H1 (cell line): ENCODE data around the gene PRRG2. TPM values are rescaled to one million over a fixed set of nuclear protein-coding genes. Genes with fewer than 3 reads are reported as not detected.

Source experiments
- CTCF ChIA-PET: fragments of 300-600 bp; sonication (Branson Sonifier 250); formaldehyde crosslinking; loops from one replicate; lab custom pipeline; 2021; ENCODE audit not compliant: partially characterized antibody; lab: Charles Lee
- POLR2A ChIA-PET: fragments of 300-600 bp; sonication (Branson Sonifier 250); formaldehyde crosslinking; loops from one replicate; lab custom pipeline; 2021; ENCODE audit warnings: inconsistent platforms; ENCODE audit not compliant: partially characterized antibody; lab: Charles Lee
- DNase-seq, 2 experiments: peaks; one replicate each; pipeline versions ENCODE4 v3.0.0 to v3.0.0-alpha.2; 2010 to 2022; ENCODE audit warnings: low spot score in 2 of 2, low read depth in 1 of 2, mixed read lengths in 1 of 2
- FAIRE-seq: peaks from 2 replicates; lab custom pipeline; 2011; peaks lifted over from hg19 to GRCh38; lab: Jason Lieb, UNC
- H2AFZ ChIP-seq: 2 replicates; pipeline ENCODE4 v1.8.1; 2012; ENCODE audit warnings: low read length, inconsistent platforms
- H2AK5ac ChIP-seq: 2 replicates; pipeline ENCODE4 v1.6.1; 2013; ENCODE audit warnings: low read depth, low read length
- H2BK120ac ChIP-seq: replicated peaks from 2 replicates; pipeline ENCODE3; 2013; ENCODE audit warnings: low read depth, low read length, inconsistent platforms
- H2BK12ac ChIP-seq: 2 replicates; pipeline ENCODE4 v1.6.1; 2013; ENCODE audit warnings: low read depth, low read length
- H2BK15ac ChIP-seq: 2 replicates; pipeline ENCODE4 v1.6.1; 2013; ENCODE audit warnings: low read length
- H2BK20ac ChIP-seq: 2 replicates; pipeline ENCODE4 v1.6.1; 2013; ENCODE audit warnings: low read length
- H2BK5ac ChIP-seq: 2 replicates; pipeline ENCODE4 v1.6.1; 2013; ENCODE audit warnings: low read depth, low read length
- H3K14ac ChIP-seq: 2 replicates; pipeline ENCODE4 v1.6.1; 2013; ENCODE audit warnings: inconsistent platforms; ENCODE audit not compliant: insufficient read length
- H3K18ac ChIP-seq: 2 replicates; pipeline ENCODE4 v1.6.1; 2013; ENCODE audit warnings: low read length; ENCODE audit errors: extremely low read depth
- H3K23ac ChIP-seq: 2 replicates; pipeline ENCODE4 v1.6.1; 2013; ENCODE audit warnings: inconsistent platforms; ENCODE audit not compliant: insufficient read length
- H3K23me2 ChIP-seq: 2 replicates; pipeline ENCODE4 v1.6.1; 2013; ENCODE audit warnings: low read depth, low read length
- H3K27ac ChIP-seq: 2 replicates; pipeline ENCODE4 v1.6.1; 2011; ENCODE audit warnings: low read depth, low read length, inconsistent platforms
- H3K27me3 ChIP-seq, 4 experiments: replicated peaks in 1 of 4; 1 replicate in 1 of 4; 2 replicates in 3 of 4; pipeline versions ENCODE4 v1.6.1 to v1.8.1; 2011 to 2013; ENCODE audit warnings: low read length in 3 of 4, mild to moderate bottlenecking in 3 of 4, inconsistent platforms in 2 of 4, mixed read lengths in 2 of 4, moderate library complexity in 1 of 4; ENCODE audit not compliant: control insufficient read depth in 3 of 4, insufficient read depth in 3 of 4; ENCODE audit errors: extremely low read depth in 1 of 4
- H3K36me3 ChIP-seq, 4 experiments: 2 replicates each; pipeline versions ENCODE4 v1.6.1 to v1.8.1; 2011 to 2013; ENCODE audit warnings: mild to moderate bottlenecking in 4 of 4, low read length in 3 of 4, moderate library complexity in 2 of 4, control low read depth in 1 of 4, inconsistent platforms in 1 of 4; ENCODE audit not compliant: insufficient read depth in 4 of 4, control insufficient read depth in 2 of 4
- H3K4ac ChIP-seq: replicated peaks from 2 replicates; pipeline ENCODE3; 2013; ENCODE audit warnings: low read length, low read depth, mixed read lengths, inconsistent platforms; ENCODE audit not compliant: insufficient read length
- H3K4me1 ChIP-seq, 4 experiments: replicated peaks in 1 of 4; 1 replicate in 1 of 4; 2 replicates in 3 of 4; pipeline versions ENCODE4 v1.6.1 to v1.8.1; 2011 to 2013; ENCODE audit warnings: low read length in 3 of 4, inconsistent platforms in 2 of 4, mixed read lengths in 1 of 4; ENCODE audit not compliant: insufficient read depth in 4 of 4, control insufficient read depth in 3 of 4
- H3K4me2 ChIP-seq, 2 experiments: 2 replicates each; pipeline versions ENCODE4 v1.6.1 to v1.8.1; 2011 to 2013; ENCODE audit warnings: low read depth in 2 of 2, low read length in 2 of 2, control low read depth in 1 of 2, inconsistent platforms in 1 of 2, mild to moderate bottlenecking in 1 of 2; ENCODE audit not compliant: insufficient read depth in 1 of 2
- H3K4me3 ChIP-seq, 4 experiments: fragments of 200-600, 300-600 bp in 1 of 4; sonication (generic), shearing (Covaris generic), sonication (Bioruptor Twin) in 1 of 4; 2 replicates each; pipeline versions ENCODE4 v1.5.1 to v1.8.1; 2011 to 2016; ENCODE audit warnings: low read length in 4 of 4, low read depth in 3 of 4, control low read depth in 2 of 4, inconsistent platforms in 2 of 4, mild to moderate bottlenecking in 2 of 4, mixed read lengths in 1 of 4, moderate library complexity in 1 of 4; ENCODE audit not compliant: insufficient read depth in 2 of 4; ENCODE audit errors: extremely low read depth in 1 of 4
- H3K56ac ChIP-seq: replicated peaks from 2 replicates; pipeline ENCODE3; 2013; ENCODE audit warnings: low read depth, mild to moderate bottlenecking, mixed read lengths, low read length, inconsistent platforms; ENCODE audit not compliant: insufficient read length
- H3K79me1 ChIP-seq: 2 replicates; pipeline ENCODE4 v1.6.1; 2013; ENCODE audit warnings: low read depth, low read length, control low read depth
- H3K79me2 ChIP-seq, 2 experiments: 2 replicates each; pipeline versions ENCODE4 v1.6.1 to v1.8.1; 2012 to 2013; ENCODE audit warnings: low read length in 2 of 2, mild to moderate bottlenecking in 2 of 2, inconsistent platforms in 1 of 2; ENCODE audit not compliant: insufficient read depth in 2 of 2, control insufficient read depth in 1 of 2
- H3K9ac ChIP-seq, 4 experiments: replicated peaks in 1 of 4; 1 replicate in 1 of 4; 2 replicates in 3 of 4; pipeline versions ENCODE4 v1.6.1 to v1.8.1; 2011 to 2013; ENCODE audit warnings: low read depth in 3 of 4, low read length in 3 of 4, control low read depth in 2 of 4, mild to moderate bottlenecking in 2 of 4, moderate library complexity in 2 of 4, inconsistent platforms in 1 of 4; ENCODE audit errors: extremely low read depth in 1 of 4
- H3K9me3 ChIP-seq, 2 experiments: 2 replicates each; pipeline versions ENCODE4 v1.6.1 to v1.8.1; 2012 to 2013; ENCODE audit warnings: mild to moderate bottlenecking in 2 of 2, moderate library complexity in 2 of 2, control low read depth in 1 of 2, inconsistent platforms in 1 of 2, low read depth in 1 of 2, low read length in 1 of 2, mixed read lengths in 1 of 2; ENCODE audit not compliant: insufficient read depth in 2 of 2
- H4K20me1 ChIP-seq, 2 experiments: replicated peaks in 1 of 2; 2 replicates each; pipeline versions ENCODE3 to v1.8.1; 2011 to 2013; ENCODE audit warnings: inconsistent platforms in 2 of 2, low read length in 2 of 2, mild to moderate bottlenecking in 1 of 2; ENCODE audit not compliant: insufficient read depth in 2 of 2, control insufficient read depth in 1 of 2
- H4K5ac ChIP-seq: 2 replicates; pipeline ENCODE4 v1.6.1; 2013; ENCODE audit warnings: low read length, low read depth, mixed read lengths, inconsistent platforms; ENCODE audit not compliant: insufficient read length
- H4K8ac ChIP-seq: 2 replicates; pipeline ENCODE4 v1.8.0; 2013; ENCODE audit warnings: mild to moderate bottlenecking, moderate library complexity, low read length, inconsistent platforms; ENCODE audit not compliant: insufficient read depth; ENCODE audit errors: extremely low read depth
- H4K91ac ChIP-seq: replicated peaks from 2 replicates; pipeline ENCODE3; 2013; ENCODE audit warnings: low read length, mixed read lengths, inconsistent platforms; ENCODE audit not compliant: insufficient read length
- BACH1 ChIP-seq: IDR thresholded peaks from 2 replicates; pipeline ENCODE4 v1.6.1; 2012; ENCODE audit warnings: low read length, improper control_type of control experiment
- CHD1 ChIP-seq: IDR thresholded peaks from 2 replicates; pipeline ENCODE4 v1.6.1; 2012; ENCODE audit warnings: low read depth, low read length, improper control_type of control experiment
- EGR1 ChIP-seq: IDR thresholded peaks from 2 replicates; pipeline ENCODE4 v1.6.1; 2011; ENCODE audit warnings: low read depth, low read length, borderline replicate concordance
- GTF2F1 ChIP-seq: IDR thresholded peaks from 2 replicates; pipeline ENCODE4 v1.6.1; 2012; ENCODE audit warnings: low read depth, low read length, improper control_type of control experiment, borderline replicate concordance
- HDAC6 ChIP-seq: IDR thresholded peaks from one replicate; pipeline ENCODE4 v1.7.1; 2012; ENCODE audit warnings: low read depth, mild to moderate bottlenecking, inconsistent platforms, low read length, moderate library complexity
- JUN ChIP-seq: IDR thresholded peaks from 2 replicates; pipeline ENCODE4 v1.6.1; 2011; ENCODE audit warnings: low read depth, mild to moderate bottlenecking, improper control_type of control experiment, low read length
- MAFK ChIP-seq: IDR thresholded peaks from 2 replicates; pipeline ENCODE4 v1.6.1; 2012; ENCODE audit warnings: low read depth, mild to moderate bottlenecking, improper control_type of control experiment, low read length
- PHF8 ChIP-seq: fragments of 200-600 bp; sonication (generic); conservative IDR thresholded peaks from 2 replicates; pipeline ENCODE4 v1.7.1; 2012; ENCODE audit warnings: low read depth, mild to moderate bottlenecking, inconsistent platforms, low read length, moderate library complexity
- POU5F1 ChIP-seq: IDR thresholded peaks from 2 replicates; pipeline ENCODE4 v1.6.1; 2011; ENCODE audit warnings: low read depth, mild to moderate bottlenecking, low read length, moderate library complexity
- SIRT6 ChIP-seq: IDR thresholded peaks from one replicate; pipeline ENCODE4 v1.7.1; 2012; ENCODE audit warnings: low read length, inconsistent platforms
- TAF1 ChIP-seq: IDR thresholded peaks from 2 replicates; pipeline ENCODE4 v1.6.1; 2011; ENCODE audit warnings: mild to moderate bottlenecking, low read depth, low read length
- TAF7 ChIP-seq: optimal IDR thresholded peaks from 2 replicates; pipeline ENCODE3; 2011; ENCODE audit warnings: low read depth, mild to moderate bottlenecking, inconsistent platforms, low read length, moderate library complexity, borderline replicate concordance
- ZNF274 ChIP-seq: IDR thresholded peaks from 2 replicates; pipeline ENCODE4 v1.7.0; 2012; ENCODE audit warnings: low read length, borderline replicate concordance; ENCODE audit errors: extremely low read depth
- WGBS, 2 experiments: shearing (Covaris generic) in 1 of 2; methylation state at CpG; one replicate each; pipeline versions ENCODE4 v1.1.6 to v1.1.7; 2013 to 2015; ENCODE audit warnings: low lambda C conversion rate in 2 of 2, mixed read lengths in 2 of 2, inconsistent platforms in 1 of 2, low coverage in 1 of 2, missing lambda C conversion rate in 1 of 2; ENCODE audit not compliant: insufficient replicate concordance in 2 of 2, insufficient coverage in 1 of 2, insufficient read length in 1 of 2; ENCODE audit errors: extremely low coverage in 1 of 2, missing lambda C conversion rate in 1 of 2; 5-methylcytosine and 5-hydroxymethylcytosine counted together
- polyA plus RNA-seq, 7 experiments: library from polyadenylated mRNA; depleted of rRNA in 3 of 7; stranded (reverse) in 5 of 7; unstranded in 2 of 7; fragments of >200 nt in 5 of 7; fragments of 200-250 nt in 2 of 7; gene quantifications; 1 replicate in 5 of 7; 2 replicates in 1 of 7; 4 replicates in 1 of 7; pipeline versions ENCODE4 v1.2.1 to v1.2.3, GENCODE V29; 2011 to 2013; ENCODE audit warnings: missing spikeins in 2 of 7, mixed read lengths in 2 of 7
- total RNA-seq: library from RNA; stranded (reverse); fragmentation: NEBNext Ultra II Directional; extraction: Animal tissue kit (Norgen Biotek cat#: 25700); gene quantifications from 2 replicates; pipeline ENCODE4 v1.2.1, GENCODE V29; 2021
- TF ChIP-seq, protein P1 (sequence below): IDR thresholded peaks from 2 replicates; pipeline ENCODE4 v1.6.1; 2011; ENCODE audit warnings: low read depth, mild to moderate bottlenecking, low read length; ENCODE audit not compliant: insufficient read depth

PRRG2 gene
- total and polyA plus RNA-seq, 2 of the 8 experiments (the other 6 are each of a cell fraction or from before 2014, with no cell fraction given): 4.1 to 5.6 TPM

GRCh38 chr19:49541914-49542313 lies 39.2 kb upstream of the PRRG2 start:
- POLR2A ChIA-PET: interaction anchor here (1.0 to 1.4 kb wide), 3 partner anchors 37 to 54 kb away, joined by 3 read pairs; partner anchors contain the start of genes NOSIP and RPL13A
- H3K4me2 ChIP-seq: no peak overlapping the region

More at GRCh38 chr19:49541914-49542313, 39.2 kb upstream of the PRRG2 start:
- DNase-seq (no peak), FAIRE-seq (no peak)
- Histone ChIP-seq H2BK12ac (no peak overlapping the region), H4K91ac (no peak overlapping the region), H3K79me1 (no peaks in the 10 kb centered on the region), H2AFZ (no peak overlapping the region), H3K4me1 (no peaks in the 10 kb centered on the region), H2BK20ac (no peak overlapping the region), H3K9ac (no peak overlapping the region), H4K5ac (no peak overlapping the region), H3K56ac (no peak overlapping the region), H3K23ac (no peak overlapping the region), H3K27ac (no peak overlapping the region), H4K8ac (no peak overlapping the region), H3K18ac (no peak overlapping the region), H3K14ac (no peak overlapping the region), H3K4me3 (no peak overlapping the region), H3K79me2 (no peaks in the 10 kb centered on the region), H3K4ac (no peak overlapping the region), H3K23me2 (no peaks in the 10 kb centered on the region), H2BK120ac (no peak overlapping the region), H2BK5ac (no peak overlapping the region), H4K20me1 (no peaks in the 10 kb centered on the region), H2AK5ac (no peak overlapping the region), H3K9me3 (no peaks in the 10 kb centered on the region), H2BK15ac (no peak overlapping the region), H3K36me3 (no peaks in the 10 kb centered on the region; a peak in 1 of 8 replicates), H3K27me3 (no peaks in the 10 kb centered on the region)
- WGBS, 2 experiments: 87% methylated on average over 6 of the region's 6 CpGs; no CpG with 5 or more reads in 1 of the 2 experiments
- TF ChIP-seq ZNF274 (no peak), CHD1 (no peak), TAF1 (no peak), PHF8 (no peak), BACH1 (no peak), SIRT6 (no peak), EGR1 (no peak), JUN (no peak), MAFK (no peak), HDAC6 (no peak), TAF7 (no peak), GTF2F1 (no peak), POU5F1 (no peak)
- TF ChIP-seq, protein P1, sequence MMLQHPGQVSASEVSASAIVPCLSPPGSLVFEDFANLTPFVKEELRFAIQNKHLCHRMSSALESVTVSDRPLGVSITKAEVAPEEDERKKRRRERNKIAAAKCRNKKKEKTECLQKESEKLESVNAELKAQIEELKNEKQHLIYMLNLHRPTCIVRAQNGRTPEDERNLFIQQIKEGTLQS: no peak
- CTCF ChIA-PET: interaction anchor here (8.0 kb wide), 1 partner anchor 15 kb away, joined by 56 read pairs; no protein-coding TSS in a partner anchor
